BE2C (cell line): ENCODE measurements around the gene ACP5.
A peak's percentile ranks its signal among the peaks of the same experiment; 100 is the strongest.

ENCODE experiments used
- DNase-seq: peaks from one replicate; pipeline ENCODE4 v3.0.0-alpha.2; 2020
- H3K27me3 ChIP-seq: fragments of 250-450 bp; sonication (Bioruptor Pico); 2 replicates; pipeline ENCODE4 v1.5.1; 2020; ENCODE audit warnings: mild to moderate bottlenecking
- H3K36me3 ChIP-seq: fragments of 250-450 bp; sonication (Bioruptor Pico); 2 replicates; pipeline ENCODE4 v1.5.1; 2020; ENCODE audit warnings: mild to moderate bottlenecking
- H3K4me1 ChIP-seq: fragments of 250-450 bp; sonication (Bioruptor Pico); 2 replicates; pipeline ENCODE4 v1.5.1; 2020
- H3K4me3 ChIP-seq: 2 replicates; pipeline ENCODE4 v1.5.1; 2011; ENCODE audit warnings: low read depth, low read length
- H3K9me3 ChIP-seq: fragments of 250-450 bp; sonication (Bioruptor Pico); 2 replicates; pipeline ENCODE4 v1.5.1; 2020
- TF ChIP-seq, protein P1 (sequence below): IDR thresholded peaks from 2 replicates; pipeline ENCODE4 v1.5.1; 2012; ENCODE audit warnings: mild to moderate bottlenecking, low read depth, low read length

ACP5 gene

DNA sequence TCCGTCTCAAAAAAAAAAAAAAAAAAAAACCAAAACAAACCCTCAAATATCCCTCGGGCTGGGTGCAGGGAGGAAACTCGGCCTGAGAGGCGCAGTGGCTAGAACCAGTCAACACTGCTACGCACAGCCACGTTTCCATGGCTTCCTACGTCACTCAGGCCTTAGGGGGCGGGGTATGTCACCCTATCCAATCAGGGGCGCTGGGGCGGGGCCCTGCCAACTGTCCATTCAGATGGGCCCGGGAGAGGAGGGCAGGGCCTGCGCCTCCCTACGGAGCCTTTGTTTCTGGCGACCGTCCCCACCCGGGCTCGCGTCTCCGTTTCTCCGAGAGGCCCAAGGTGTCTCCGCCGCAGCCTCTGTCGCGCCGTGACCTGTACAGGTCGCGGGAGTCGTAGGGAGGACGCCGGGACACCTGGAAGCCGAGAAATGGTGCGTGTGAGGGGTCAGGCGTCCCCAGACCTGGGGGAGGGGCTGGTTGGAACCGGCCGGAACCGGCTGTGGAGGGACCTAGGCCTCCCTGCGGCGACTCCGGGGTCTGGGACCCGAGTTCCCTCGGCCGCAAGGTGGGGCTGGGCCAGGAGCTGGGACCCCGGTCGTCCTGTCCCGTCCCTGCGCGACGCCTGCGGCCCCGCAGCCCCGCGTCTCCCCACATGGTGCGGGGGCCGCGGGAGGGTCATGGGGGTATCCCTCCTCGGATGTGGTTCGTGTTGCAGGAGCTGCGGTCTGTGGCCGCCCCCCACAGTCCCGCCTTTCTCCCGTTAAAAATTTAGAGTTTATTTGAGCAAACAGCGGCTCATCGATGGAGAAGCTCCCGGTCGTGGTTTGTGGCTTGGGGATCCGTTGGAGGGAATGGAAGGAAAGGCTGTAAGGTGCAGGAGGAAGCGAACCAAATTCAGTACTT is 20.0 kb upstream of the ACP5 start, which contains the start of gene ZNF627:
ZNF627 (plus strand) TSS at position 282 of the 901 bp plus-strand sequence; CDS start at position 427, 145 bp downstream.
- H3K4me1 ChIP-seq, result no peaks in the 10 kb centered on the region

DNA sequence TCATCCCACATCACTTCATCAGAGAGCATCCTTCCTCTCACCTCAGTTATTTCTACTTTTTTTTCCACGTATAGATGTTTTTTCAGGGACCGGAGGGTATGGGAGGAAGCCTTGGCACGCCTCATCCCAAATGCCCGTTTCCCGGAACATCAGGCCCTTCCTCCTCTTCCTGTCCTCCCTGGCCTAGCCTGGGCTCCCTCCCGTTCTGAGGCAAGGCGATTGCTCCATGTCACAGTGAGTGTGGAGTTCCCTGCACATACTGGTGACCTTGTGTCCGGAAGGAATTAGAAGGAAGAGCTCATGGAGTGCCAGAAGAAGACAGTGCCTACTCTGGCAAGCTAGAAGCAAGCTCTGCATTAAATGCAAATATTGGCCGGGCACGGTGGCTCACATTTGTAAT is 18.7 kb upstream of the ACP5 start:
- Histone ChIP-seq H3K36me3 (peaks cover 19% of the 10 kb centered on the region), H3K27me3 (no peaks in the 10 kb centered on the region), H3K4me1 (no peaks in the 10 kb centered on the region), H3K4me3 (no peak overlapping the region), H3K9me3 (no peaks in the 10 kb centered on the region)
- DNase-seq, result no peak
- TF ChIP-seq, protein P1, sequence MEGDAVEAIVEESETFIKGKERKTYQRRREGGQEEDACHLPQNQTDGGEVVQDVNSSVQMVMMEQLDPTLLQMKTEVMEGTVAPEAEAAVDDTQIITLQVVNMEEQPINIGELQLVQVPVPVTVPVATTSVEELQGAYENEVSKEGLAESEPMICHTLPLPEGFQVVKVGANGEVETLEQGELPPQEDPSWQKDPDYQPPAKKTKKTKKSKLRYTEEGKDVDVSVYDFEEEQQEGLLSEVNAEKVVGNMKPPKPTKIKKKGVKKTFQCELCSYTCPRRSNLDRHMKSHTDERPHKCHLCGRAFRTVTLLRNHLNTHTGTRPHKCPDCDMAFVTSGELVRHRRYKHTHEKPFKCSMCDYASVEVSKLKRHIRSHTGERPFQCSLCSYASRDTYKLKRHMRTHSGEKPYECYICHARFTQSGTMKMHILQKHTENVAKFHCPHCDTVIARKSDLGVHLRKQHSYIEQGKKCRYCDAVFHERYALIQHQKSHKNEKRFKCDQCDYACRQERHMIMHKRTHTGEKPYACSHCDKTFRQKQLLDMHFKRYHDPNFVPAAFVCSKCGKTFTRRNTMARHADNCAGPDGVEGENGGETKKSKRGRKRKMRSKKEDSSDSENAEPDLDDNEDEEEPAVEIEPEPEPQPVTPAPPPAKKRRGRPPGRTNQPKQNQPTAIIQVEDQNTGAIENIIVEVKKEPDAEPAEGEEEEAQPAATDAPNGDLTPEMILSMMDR, result no peak

More for the DNA sequence above, 20.0 kb upstream of the ACP5 start, which contains the start of gene ZNF627:
- peak within 1 kb of the TSS; percentile 96 for H3K4me3 ChIP-seq
- DNase-seq, result peak; percentile 99
- peaks cover 20% of the 10 kb centered on the region for H3K36me3 ChIP-seq
- TF ChIP-seq, protein P1, result no peak; the same call in 1 of the 2 replicates
- H3K27me3 ChIP-seq, result no peaks in the 10 kb centered on the region
- no peaks in the 10 kb centered on the region for H3K9me3 ChIP-seq

DNA sequence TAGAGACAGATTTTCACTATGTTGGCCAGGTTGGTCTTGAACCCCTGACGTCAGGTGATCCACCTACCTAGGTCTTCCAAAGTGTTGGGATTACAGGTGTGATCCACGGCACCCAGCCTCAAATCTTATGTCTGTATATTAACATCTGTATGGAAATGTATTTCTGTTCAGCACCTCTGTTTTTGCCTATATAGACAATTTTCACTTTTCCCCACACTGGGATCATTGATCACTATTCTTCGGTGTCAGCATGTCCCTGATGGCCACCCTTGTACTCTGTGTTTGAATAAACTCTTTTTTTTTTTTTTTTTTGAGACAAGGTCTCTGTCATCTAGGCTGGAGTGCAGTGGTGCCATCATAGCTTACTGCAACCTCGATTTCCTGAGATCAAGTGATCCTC is 16.6 kb upstream of the ACP5 start:
- no peak overlapping the region for H3K4me3 ChIP-seq
- no peak for DNase-seq
- no peaks in the 10 kb centered on the region for H3K9me3 ChIP-seq
- peaks cover 7% of the 10 kb centered on the region for H3K36me3 ChIP-seq
- H3K4me1 ChIP-seq, result no peaks in the 10 kb centered on the region
- TF ChIP-seq, protein P1, result no peak
- H3K27me3 ChIP-seq, result no peaks in the 10 kb centered on the region

DNA sequence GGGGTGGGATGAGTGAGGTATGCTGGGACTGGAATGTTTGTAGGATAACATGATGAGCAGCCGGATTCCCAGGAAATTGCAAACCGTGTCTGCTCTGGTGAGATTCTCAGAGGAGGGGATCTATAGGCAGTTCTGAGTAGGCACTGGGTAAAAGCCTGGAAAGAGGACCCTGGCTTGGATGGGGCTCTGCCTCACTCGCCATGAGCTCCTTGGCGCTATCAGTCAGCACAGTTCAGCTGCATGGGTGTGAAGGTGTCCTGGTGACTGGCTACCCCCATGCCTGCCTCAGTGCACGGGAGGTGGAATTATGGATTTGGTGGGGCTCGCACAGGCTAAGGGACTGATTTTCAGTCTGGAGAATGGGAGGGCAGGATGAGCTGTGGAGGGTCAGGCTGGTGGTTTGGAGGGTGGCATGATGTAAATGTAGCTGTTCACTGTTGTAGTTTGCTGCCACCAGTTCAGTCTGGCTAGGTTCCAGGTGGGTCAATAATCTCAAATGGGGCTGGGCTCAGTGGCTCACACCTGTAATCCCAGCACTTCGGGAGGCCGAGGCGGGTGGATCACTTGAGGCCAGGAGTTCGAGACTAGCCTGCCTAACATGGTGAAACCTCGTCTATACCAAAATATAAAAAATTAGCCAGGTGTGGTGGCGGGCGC is 10.7 kb upstream of the ACP5 start:
- TF ChIP-seq, protein P1, result no peak
- Histone ChIP-seq H3K27me3 (no peaks in the 10 kb centered on the region), H3K4me3 (peak overlapping the region; percentile 33), H3K9me3 (no peaks in the 10 kb centered on the region), H3K36me3 (no peaks in the 10 kb centered on the region), H3K4me1 (no peaks in the 10 kb centered on the region)
- no peak for DNase-seq

DNA sequence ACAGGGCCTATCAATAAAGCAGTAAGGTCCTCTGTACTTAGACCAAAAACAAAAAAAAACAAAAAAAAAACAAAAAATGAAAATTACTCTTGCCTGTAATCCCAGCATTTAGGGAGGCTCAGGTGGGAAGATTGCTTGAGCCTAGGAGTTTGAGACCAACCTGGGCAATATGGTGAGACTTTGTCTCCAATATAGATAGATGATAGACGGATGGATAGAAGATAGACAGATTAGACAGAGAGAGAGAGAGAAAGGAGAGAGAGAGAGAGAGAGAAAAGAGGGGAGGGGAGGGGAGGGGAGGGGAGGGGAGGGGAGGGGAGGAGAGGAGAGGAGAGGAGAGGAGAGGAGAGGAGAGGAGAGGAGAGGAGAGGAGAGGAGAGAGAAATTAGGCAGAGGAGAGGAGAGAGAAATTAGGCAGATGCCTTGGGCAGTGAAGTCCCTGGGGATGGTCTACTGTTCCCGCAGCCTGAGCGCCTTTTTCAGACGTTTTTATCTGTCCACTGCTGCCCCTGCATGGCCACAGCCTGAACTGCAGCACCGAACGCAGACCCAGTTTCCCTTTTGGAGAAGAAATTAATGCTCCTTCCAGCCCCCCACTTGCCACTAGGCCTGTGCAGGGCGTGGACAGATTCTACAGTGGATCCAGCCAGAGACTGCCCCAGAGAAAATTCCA is 10.0 kb upstream of the ACP5 start:
- H3K27me3 ChIP-seq, result no peaks in the 10 kb centered on the region
- TF ChIP-seq, protein P1, result peak; percentile 89
- no peaks in the 10 kb centered on the region for H3K36me3 ChIP-seq
- no peaks in the 10 kb centered on the region for H3K4me1 ChIP-seq
- peak overlapping the region; percentile 33 for H3K4me3 ChIP-seq
- DNase-seq, result peak; percentile 82
- no peaks in the 10 kb centered on the region for H3K9me3 ChIP-seq
